Ureter (tissue), 1 donor: ENCODE measurements around the gene HSPH1. TPM values are rescaled to one million over a fixed set of nuclear protein-coding genes. Genes with fewer than 3 reads are reported as not detected.
A peak's percentile ranks its signal among the peaks of the same experiment; 100 is the strongest.

Experiments
- DNase-seq: peaks from one replicate; pipeline ENCODE4 v3.0.0-alpha.2; 2020; ENCODE audit warnings: low spot score
- total RNA-seq: library from RNA; stranded (reverse); gene quantifications from one replicate; pipeline ENCODE4 v1.2.4, GENCODE V29; 2023
- donor health status: DM: yes; HTN: yes; CAD: no.

The HSPH1 gene
- 80.3 TPM for total RNA-seq

DNA sequence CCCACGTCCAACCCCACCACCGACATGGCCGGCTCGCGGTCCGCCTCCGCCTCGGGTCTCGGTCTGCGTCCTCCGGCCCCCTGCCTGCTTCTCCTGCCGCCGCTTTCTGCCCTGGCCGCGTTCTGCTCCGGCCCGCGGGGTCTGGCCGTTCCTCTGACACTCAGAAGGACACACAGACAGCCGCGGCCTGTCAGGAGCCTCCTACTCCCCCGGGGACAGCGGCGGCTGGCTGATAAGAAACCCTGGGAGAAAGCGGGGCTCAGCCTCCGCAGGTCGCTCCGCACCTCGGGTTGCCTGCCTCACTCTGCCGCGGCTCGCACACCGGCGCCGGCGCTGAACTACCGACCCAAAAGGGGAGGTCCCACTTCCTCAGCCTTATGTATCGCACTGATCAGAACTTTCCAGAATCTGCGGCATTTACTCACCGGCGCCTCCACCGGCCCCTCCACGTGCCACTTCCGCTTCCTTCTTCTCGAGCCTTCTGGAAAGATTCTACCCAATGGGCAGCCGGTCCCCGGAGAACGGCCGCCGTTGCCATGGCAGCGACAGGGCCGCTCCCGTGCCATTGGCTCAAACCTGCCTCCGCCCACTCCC is at the start of gene HSPH1:
TSS of gene HSPH1 (minus strand) at position 348 of the 594 bp plus-strand sequence. CDS start at position 26, 322 bp downstream.
- DNase-seq = peak; percentile 99

GRCh38 chr13:31209841-31210210 is 48.1 kb upstream of the HSPH1 start:
- no peak for DNase-seq

DNA sequence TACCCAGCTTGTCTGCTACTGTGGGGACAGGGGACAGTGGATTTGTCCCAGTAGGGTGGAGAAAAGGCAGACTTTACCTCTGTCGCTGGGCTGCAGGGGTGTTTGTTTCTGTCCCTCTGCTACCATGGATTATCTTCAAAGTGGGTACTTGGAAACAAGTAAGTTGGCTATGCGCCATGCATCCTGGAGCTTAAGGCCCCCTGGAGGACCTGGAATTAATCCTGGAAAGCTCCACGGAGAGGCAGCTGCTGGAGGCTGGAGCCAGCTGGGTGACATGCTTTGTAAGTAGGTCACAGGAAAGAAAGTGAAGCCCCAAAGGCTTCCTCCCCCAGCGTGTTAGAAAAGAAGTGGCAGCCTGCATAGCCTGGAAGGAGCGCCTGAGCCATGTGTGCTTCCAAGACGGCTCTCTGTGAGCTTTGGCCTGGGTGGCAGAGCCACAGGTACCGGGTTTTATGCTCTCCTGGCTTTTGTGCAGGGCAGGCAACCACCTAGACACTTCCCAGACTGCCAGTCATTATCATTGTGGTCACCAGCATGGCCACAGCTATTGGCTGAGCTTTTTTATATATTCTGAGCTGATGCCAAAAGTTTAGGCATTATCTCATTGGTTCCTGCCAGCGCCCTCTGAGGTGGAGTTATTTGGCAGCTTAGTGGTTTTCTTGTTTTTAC is 47.6 kb upstream of the HSPH1 start:
- no peak for DNase-seq

DNA sequence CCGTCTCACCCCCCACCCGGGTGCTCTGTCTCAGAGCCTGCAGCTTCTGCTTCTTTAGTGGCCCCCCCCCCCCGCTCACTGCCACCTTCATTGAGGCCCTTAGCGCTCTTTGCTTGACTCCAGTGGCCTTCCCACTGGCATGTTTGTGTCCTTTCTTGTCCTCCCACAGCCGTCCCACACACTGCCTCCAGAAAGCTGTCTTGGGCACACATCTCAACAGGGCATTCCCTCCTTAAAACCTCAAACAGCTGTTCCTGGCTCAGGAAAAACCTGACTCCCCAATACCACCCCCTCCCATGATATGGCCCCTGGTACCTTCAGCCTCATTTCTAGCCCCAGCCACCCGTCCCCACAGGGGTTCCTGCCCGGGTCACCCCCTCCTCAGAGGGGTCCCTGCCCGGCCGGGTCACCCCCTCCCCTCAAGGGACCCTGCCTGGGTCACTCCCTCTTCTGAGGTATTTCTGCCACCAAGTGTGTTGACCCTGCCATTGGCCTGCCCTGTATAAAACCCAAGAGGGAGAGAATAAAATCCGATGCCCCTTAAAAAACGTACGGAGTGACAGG is 46.9 kb upstream of the HSPH1 start:
- DNase-seq = no peak

DNA sequence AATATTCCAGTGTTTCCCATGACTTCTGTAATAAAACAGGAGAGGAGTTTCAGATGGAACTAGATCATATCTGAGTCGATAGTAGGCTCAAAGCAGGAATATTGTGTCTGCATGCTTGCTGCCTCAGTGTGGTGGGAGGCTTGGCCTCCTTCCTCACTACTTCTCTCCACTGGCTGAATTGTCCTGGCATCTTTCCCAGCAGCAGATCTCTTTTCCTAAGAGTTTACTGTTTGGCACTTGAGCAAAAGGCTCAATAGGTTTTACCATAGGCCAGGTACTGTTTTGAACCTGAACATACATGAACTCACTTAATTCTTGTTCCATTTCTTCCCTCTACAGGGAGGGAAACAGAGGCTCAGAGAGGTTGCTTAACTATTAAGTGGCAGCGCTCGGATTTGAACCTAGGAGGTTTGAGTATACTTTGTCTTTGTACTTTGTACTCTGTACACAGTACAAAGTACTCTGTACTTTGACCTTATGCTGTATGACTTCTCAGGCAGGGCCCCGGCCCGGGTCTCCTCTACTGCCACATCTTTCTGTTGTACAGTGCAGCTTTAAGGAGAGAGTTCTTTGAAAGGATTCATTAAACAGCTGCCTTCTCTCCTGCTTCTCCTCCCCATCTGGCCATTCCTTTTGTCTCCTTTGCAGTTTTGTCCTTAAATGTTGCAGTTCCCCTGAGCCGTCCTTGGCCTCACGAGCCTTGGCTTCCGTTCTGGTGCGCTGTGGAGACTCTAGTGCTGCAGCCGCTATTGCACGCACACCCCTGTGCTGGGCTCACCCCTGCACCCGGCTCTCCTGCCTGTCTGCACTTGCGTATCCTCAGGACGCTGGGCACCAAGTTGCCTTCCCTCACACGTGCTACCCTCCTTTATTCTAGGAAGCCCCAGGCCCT is 46.2 kb upstream of the HSPH1 start:
- DNase-seq = no peak

GRCh38 chr13:31204592-31204991 is 42.9 kb upstream of the HSPH1 start:
- DNase-seq = no peak

DNA sequence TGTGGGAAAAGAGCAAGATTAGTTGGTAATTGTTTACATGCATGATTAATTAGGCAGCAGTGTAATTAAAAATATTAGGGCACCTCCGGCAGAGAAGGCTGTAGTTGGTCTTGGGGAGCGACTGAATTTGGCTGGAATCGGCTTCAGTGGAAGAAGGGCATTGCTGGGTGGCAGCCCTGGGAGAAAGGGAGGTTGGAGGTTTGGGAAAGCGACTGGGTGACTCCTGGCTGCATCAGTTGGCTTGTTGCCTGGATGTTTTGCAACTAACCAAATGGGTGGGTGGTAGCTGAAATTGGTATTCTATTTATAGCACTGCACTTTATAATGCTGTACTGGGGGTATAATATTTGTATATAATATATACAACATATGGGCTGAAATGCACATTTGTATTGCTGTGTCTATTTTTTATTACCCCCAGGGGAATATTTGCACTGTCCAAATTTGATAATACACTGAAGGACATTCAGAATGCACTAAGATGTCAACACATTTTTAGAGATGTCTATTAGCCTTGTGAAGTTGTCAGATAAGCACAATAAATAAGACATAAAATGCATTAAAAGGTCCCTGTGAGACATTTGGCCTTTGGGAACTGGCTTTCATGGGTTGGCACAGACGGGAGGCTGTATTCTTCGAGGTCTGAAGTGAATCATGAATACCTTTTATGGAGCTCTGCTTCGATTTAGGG is 39.8 kb upstream of the HSPH1 start:
- DNase-seq = no peak

DNA sequence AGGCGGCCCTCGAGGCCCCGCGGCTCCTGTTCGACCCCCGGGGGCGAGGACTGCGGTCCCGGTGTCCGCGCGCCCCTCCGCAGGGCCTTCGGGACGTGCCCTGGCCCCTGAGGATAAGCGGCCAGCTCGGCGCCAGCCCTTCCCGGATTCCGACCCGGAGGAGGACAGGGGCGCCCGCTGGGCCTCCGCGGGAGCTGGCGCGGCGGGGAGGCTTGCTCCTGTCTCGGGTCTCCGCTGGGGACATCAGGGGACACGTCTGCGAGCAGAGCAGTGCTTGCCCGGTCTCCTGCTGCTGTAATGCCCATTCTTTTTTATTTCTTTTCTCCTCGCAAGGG is 38.9 kb upstream of the HSPH1 start:
- DNase-seq = peak; percentile 52

GRCh38 chr13:31199849-31200636 is 38.3 kb upstream of the HSPH1 start, which contains the start of gene B3GLCT:
Gene B3GLCT (plus strand): TSS chr13:31199975. CDS start chr13:31200085, 110 bp downstream.
- DNase-seq = peak; percentile 78

- no peak for DNase-seq
Observed at GRCh38 chr13:31199527-31199848, 37.8 kb upstream of the HSPH1 start.

DNA sequence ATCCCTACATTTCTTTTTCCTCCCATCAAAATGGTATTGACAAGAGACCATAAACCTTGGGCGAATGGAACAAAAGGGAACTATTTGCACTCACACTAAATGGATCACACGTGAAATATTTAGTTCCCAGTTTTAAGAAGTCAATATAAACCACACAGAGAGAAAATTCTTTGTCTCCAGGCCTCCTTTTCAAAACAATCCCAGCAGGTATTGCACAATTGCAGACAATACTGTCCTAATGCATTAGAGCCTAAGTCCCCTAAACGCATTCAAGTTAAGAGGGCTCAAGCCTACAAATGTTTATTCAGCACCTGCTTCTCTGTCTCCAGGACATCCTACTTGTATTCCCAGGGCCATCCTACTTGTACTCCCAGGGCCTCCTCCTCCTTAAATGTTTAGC is 36.8 kb upstream of the HSPH1 start:
- DNase-seq = no peak

GRCh38 chr13:31196992-31197391 is 35.3 kb upstream of the HSPH1 start:
- no peak for DNase-seq

GRCh38 chr13:31195616-31196015 is 33.9 kb upstream of the HSPH1 start:
- DNase-seq = no peak

DNA sequence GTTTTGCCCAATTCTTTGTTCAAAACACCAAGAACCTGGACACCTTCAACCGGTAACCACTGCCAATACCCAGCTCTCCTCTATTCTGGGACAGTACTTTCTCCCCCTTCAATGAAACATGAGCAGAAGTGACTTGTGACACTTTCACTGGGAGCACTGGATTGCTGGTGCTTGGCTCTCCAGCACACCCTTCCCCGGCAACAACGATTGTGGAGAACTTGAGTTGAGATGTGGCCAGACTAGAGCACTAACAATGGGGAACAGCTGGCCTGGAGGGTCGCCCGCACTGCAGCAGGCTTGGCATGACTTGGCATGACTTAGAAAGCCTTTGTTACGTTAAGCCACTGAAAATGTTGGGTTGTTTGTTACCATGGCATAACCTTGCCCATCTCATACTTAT is 30.6 kb upstream of the HSPH1 start:
- no peak for DNase-seq

- DNase-seq = no peak
Observed at GRCh38 chr13:31191748-31192147, 30.0 kb upstream of the HSPH1 start.

DNA sequence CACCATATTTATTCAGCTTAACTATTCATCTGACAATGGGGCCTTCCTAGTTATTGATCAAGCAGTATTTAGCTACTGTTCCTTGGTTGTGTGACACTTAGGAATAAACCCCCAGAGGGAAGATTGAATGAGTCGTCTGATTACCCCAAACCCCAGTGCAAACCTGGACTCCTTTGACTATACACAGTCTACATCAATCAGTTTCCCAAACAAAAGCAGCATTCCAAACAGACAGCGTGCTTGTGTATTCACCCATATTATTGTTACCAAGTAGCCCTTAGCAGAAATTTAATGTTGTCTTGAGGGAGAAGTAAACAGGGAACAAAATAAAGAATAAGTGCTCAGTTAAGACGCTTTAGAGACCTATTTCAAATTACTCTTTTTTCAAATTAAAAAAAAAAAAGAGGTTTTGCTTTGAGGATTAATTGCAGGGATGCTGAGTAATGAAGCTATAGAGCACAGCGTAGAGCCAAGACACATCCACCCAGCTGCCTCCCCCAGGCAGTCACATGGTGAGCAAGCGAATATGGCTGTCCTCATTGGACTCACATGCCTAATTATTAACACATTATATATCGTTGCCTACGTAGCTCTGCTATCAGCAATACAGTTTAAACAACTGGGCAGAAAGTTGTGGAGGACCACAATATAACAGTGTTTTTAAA is 23.4 kb upstream of the HSPH1 start:
- no peak for DNase-seq

DNA sequence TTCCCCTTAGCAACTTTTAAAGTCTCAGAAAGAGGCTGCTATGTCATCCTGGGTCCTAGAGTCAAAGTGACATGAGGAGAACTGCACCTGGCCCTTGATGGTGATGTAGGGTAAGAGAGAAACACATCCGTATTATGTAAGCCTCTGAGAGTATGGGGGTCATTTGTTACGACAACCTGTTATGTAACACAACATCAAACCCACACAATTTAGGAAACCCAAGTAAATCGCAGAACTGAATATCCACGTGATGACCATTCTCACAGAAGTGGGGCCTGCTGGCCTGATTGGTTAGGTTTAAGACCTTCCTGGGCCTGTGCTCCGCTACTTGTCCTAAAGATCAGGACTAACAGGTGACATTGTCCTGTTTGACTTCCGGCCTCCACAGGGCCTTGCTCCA is 22.7 kb upstream of the HSPH1 start:
- no peak for DNase-seq

GRCh38 chr13:31182987-31183386 is 21.3 kb upstream of the HSPH1 start:
- no peak for DNase-seq

DNA sequence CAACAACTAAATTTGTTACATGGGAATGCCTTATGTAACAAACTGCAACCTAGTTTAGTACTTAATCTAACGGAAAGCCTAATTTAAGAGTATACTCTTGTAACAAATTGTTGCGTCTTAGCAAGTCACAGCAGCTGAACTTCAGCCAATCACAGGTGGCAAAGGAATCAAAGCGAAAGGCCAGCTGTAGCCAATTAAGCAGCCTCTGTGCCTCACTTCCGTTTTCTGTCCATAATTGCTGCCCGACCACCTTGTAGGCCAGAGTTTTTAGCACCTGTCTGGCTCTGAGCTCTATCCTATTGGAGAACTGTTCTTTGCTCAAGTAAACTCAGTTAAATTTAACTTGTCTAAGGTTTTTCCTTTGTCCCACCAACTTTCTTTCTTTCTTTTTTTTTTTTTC is 18.1 kb upstream of the HSPH1 start:
- DNase-seq = no peak

DNA sequence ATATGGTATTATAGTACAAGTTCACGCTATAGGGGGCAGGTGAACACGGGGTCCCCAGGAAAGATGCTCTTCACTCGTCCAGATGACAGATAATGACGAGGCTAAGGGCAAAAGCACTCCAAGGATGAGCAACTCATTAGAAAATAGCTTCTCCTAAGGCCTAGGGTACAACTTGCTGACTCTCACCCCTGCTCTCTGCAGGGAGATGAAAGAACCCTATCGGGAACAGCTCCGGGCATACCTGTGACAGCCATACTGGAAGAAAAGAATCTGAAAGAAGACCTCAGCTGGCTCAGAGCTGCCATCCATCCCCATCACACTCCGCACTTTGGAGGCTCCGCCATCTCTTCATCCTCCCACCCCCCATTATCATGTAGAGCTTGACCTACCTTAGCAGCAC is 17.5 kb upstream of the HSPH1 start:
- DNase-seq = no peak
